Keratinocyte (primary cell): ENCODE results near the gene METAP1D. TPM values are rescaled to one million over a fixed set of nuclear protein-coding genes. Genes with fewer than 3 reads are reported as not detected.

Experiments
- DNase-seq: peaks from one replicate; pipeline ENCODE4 v3.0.0-alpha.2; 2011; ENCODE audit warnings: low read depth, missing footprints, low spot score
- FAIRE-seq: peaks from 2 replicates; lab custom pipeline; 2011; peaks lifted over from hg19 to GRCh38; lab: Jason Lieb, UNC
- H2AFZ ChIP-seq: 2 replicates; pipeline ENCODE4 v1.6.0; 2012; ENCODE audit warnings: low read length, control low read depth, inconsistent platforms; ENCODE audit not compliant: control insufficient read depth
- H3K27ac ChIP-seq: 2 replicates; pipeline ENCODE4 v1.5.1; 2011; ENCODE audit warnings: low read length; ENCODE audit not compliant: control insufficient read depth, insufficient read depth
- H3K27me3 ChIP-seq: 3 replicates; pipeline ENCODE4 v1.6.0; 2011; ENCODE audit warnings: low read length; ENCODE audit not compliant: control insufficient read depth, insufficient read depth; ENCODE audit errors: extremely low read depth
- H3K36me3 ChIP-seq, 2 experiments: 2 replicates in 1 of 2; 3 replicates in 1 of 2; pipeline ENCODE4 v1.5.1; 2011; ENCODE audit warnings: low read length in 2 of 2, mild to moderate bottlenecking in 1 of 2; ENCODE audit not compliant: control insufficient read depth in 2 of 2, insufficient read depth in 2 of 2; ENCODE audit errors: extremely low read depth in 1 of 2
- H3K4me1 ChIP-seq: 3 replicates; pipeline ENCODE4 v1.5.1; 2011; ENCODE audit warnings: low read length; ENCODE audit not compliant: control insufficient read depth, insufficient read depth; ENCODE audit errors: extremely low read depth
- H3K4me2 ChIP-seq: 3 replicates; pipeline ENCODE4 v1.6.0; 2011; ENCODE audit warnings: low read depth, low read length; ENCODE audit not compliant: control insufficient read depth, insufficient read depth; ENCODE audit errors: extremely low read depth
- H3K4me3 ChIP-seq, 3 experiments: fragments of 200-600 bp in 1 of 3; sonication (generic) in 1 of 3; 2 replicates in 2 of 3; 3 replicates in 1 of 3; pipeline ENCODE4 v1.5.1; 2011 to 2016; ENCODE audit warnings: low read length in 3 of 3, mild to moderate bottlenecking in 3 of 3, control low read depth in 2 of 3, inconsistent platforms in 1 of 3, low read depth in 1 of 3, mixed read lengths in 1 of 3, mixed run types in 1 of 3, moderate library complexity in 1 of 3; ENCODE audit not compliant: control insufficient read depth in 2 of 3, insufficient read depth in 2 of 3; ENCODE audit errors: extremely low read depth in 1 of 3
- H3K79me2 ChIP-seq: 2 replicates; pipeline ENCODE4 v1.6.0; 2012; ENCODE audit warnings: low read length; ENCODE audit not compliant: control insufficient read depth, insufficient read depth
- H3K9ac ChIP-seq: 3 replicates; pipeline ENCODE4 v1.6.0; 2011; ENCODE audit warnings: low read length; ENCODE audit not compliant: control insufficient read depth, insufficient read depth; ENCODE audit errors: extremely low read depth
- H3K9me1 ChIP-seq: 3 replicates; pipeline ENCODE4 v1.6.0; 2011; ENCODE audit warnings: low read length; ENCODE audit not compliant: control insufficient read depth, insufficient read depth; ENCODE audit errors: extremely low read depth
- H3K9me3 ChIP-seq: 2 replicates; pipeline ENCODE4 v1.5.1; 2012; ENCODE audit warnings: low read depth, low read length; ENCODE audit not compliant: control insufficient read depth
- H4K20me1 ChIP-seq: 3 replicates; pipeline ENCODE4 v1.6.0; 2011; ENCODE audit warnings: low read length; ENCODE audit not compliant: control insufficient read depth, insufficient read depth; ENCODE audit errors: extremely low read depth
- CTCF ChIP-seq, 3 experiments: IDR thresholded peaks in 1 of 3; conservative IDR thresholded peaks in 1 of 3; optimal IDR thresholded peaks in 1 of 3; 2 replicates in 2 of 3; 3 replicates in 1 of 3; pipeline versions ENCODE3 to v1.5.1; 2011; ENCODE audit warnings: low read length in 3 of 3, mild to moderate bottlenecking in 3 of 3, moderate library complexity in 2 of 3, control low read depth in 1 of 3, inconsistent platforms in 1 of 3; ENCODE audit not compliant: insufficient read depth in 2 of 3; ENCODE audit errors: extremely low read depth in 1 of 3
- EZH2 ChIP-seq: IDR thresholded peaks from one replicate; pipeline ENCODE4 v1.6.1; 2012; ENCODE audit warnings: inconsistent platforms, mild to moderate bottlenecking, low read length, moderate library complexity
- dilution Hi-C: fragments of 300-500 bp; cut with MboI; formaldehyde crosslinking; loops from one replicate; pipeline ENCODE4 v1.7.0; 2020; ENCODE audit warnings: low sequenced_read_pairs; ENCODE audit not compliant: extremely low pct_ligation_motif_present
- polyA plus RNA-seq, 5 experiments: library from polyadenylated mRNA; depleted of rRNA in 3 of 5; stranded (reverse) in 3 of 5; stranded (forward) in 1 of 5; unstranded in 1 of 5; fragments of >200 nt; gene quantifications; 1 replicate in 1 of 5; 2 replicates in 3 of 5; 3 replicates in 1 of 5; pipeline versions ENCODE4 v1.2.1 to v1.2.3, GENCODE V29; 2011 to 2012; ENCODE audit warnings: missing spikeins in 2 of 5, low read depth in 1 of 5, low replicate concordance in 1 of 5

Gene METAP1D
- polyA plus RNA-seq, 1 donor (not counting 4 experiments of a cell fraction or from before 2014, with no cell fraction given) = 5.1 TPM

- H3K27me3 ChIP-seq = no peaks in the 10 kb centered on the region
- no peaks in the 10 kb centered on the region for H3K9me3 ChIP-seq
- no peak overlapping the region for H3K9ac ChIP-seq
- DNase-seq (no peak), FAIRE-seq (no peak)
- no peaks in the 10 kb centered on the region for H4K20me1 ChIP-seq
- H3K4me3 ChIP-seq = no peak overlapping the region
- H2AFZ ChIP-seq = no peak overlapping the region
- H3K27ac ChIP-seq = no peak overlapping the region
- no peaks in the 10 kb centered on the region for H3K9me1 ChIP-seq
- no peak for TF ChIP-seq CTCF (optimal IDR thresholded peaks at IDR 0.05 in 1 of 3, IDR thresholded peaks at IDR 0.05 in 1 of 3, conservative IDR thresholded peaks at IDR 0.05 in 1 of 3; ENCODE audit: extremely low read depth in 1 of 3, insufficient read depth in 2 of 3, low read length in 3 of 3)
- TF ChIP-seq EZH2 = no peak
- dilution Hi-C loops = no loop called here
- H3K79me2 ChIP-seq = no peaks in the 10 kb centered on the region
- H3K36me3 ChIP-seq = no peaks in the 10 kb centered on the region
- H3K4me2 ChIP-seq = no peak overlapping the region
- H3K4me1 ChIP-seq = peaks cover 22% of the 10 kb centered on the region
Measured at GRCh38 chr2:172107690-172108586, 108.2 kb downstream of the METAP1D start.

DNA sequence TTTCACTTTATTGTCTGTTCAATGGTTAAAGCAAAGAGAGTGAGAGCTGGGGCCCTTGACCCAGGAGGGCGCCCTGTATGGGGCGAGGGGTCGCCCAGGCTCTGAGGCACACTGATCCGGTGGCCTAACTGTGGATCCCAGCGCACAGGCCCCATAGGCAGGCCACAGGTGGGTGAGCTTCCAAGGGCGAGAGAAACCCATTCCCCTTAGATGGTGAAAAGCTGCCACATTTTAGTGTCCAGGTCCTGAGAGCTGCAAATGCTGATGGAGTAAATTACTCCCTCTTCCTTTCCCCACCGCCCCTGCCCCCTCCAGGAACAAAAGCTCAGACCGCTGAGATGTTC, 108.8 kb downstream of the METAP1D start:
- H3K27me3 ChIP-seq = no peaks in the 10 kb centered on the region
- no peak overlapping the region for H3K4me3 ChIP-seq
- peaks cover 19% of the 10 kb centered on the region for H3K4me1 ChIP-seq
- H2AFZ ChIP-seq = no peak overlapping the region
- no peaks in the 10 kb centered on the region for H3K9me3 ChIP-seq
- H3K9me1 ChIP-seq = no peaks in the 10 kb centered on the region
- H3K36me3 ChIP-seq = no peaks in the 10 kb centered on the region
- TF ChIP-seq CTCF (optimal IDR thresholded peaks at IDR 0.05 in 1 of 3, IDR thresholded peaks at IDR 0.05 in 1 of 3, conservative IDR thresholded peaks at IDR 0.05 in 1 of 3; ENCODE audit: extremely low read depth in 1 of 3, insufficient read depth in 2 of 3, low read length in 3 of 3) = no peak
- TF ChIP-seq EZH2 = no peak
- H3K79me2 ChIP-seq = no peaks in the 10 kb centered on the region
- dilution Hi-C loops = no loop called here
- H3K27ac ChIP-seq = no peak overlapping the region
- DNase-seq (no peak), FAIRE-seq (no peak)
- H3K9ac ChIP-seq = no peak overlapping the region
- no peaks in the 10 kb centered on the region for H4K20me1 ChIP-seq
- H3K4me2 ChIP-seq = no peak overlapping the region
